ENCODE results near the gene PDE4D. TPM values are rescaled to one million over a fixed set of nuclear protein-coding genes. Genes with fewer than 3 reads are reported as not detected.

PDE4D gene
- total and polyA plus RNA-seq, 2 experiments from 2014 or later: 21.9 to 54.2 TPM

GRCh38 chr5:59241552-59241951, 652.0 kb downstream of the PDE4D start:
- H3K27ac ChIP-seq: no peak overlapping the region

GRCh38 chr5:59241119-59241518, 652.4 kb downstream of the PDE4D start:
- Histone ChIP-seq H3K27ac (no peak overlapping the region), H3K4me3 (no peak overlapping the region), H3K27me3 (no peaks in the 10 kb centered on the region), H3K9me3 (ENCODE audit: low read depth) (no peaks in the 10 kb centered on the region), H3K36me3 (no peaks in the 10 kb centered on the region), H3K4me1 (ENCODE audit: low read depth) (peaks cover 30% of the 10 kb centered on the region)
- no peak for TF ChIP-seq CTCF (IDR thresholded peaks at IDR 0.05; ENCODE audit: low read depth, low read length)
- DNase-seq (ENCODE audit: low read depth in 1 of 2, low spot score in 1 of 2): no peak

More at GRCh38 chr5:59241552-59241951, 652.0 kb downstream of the PDE4D start:
- no peaks in the 10 kb centered on the region for H3K9me3 ChIP-seq (ENCODE audit: low read depth)
- peaks cover 26% of the 10 kb centered on the region for H3K4me1 ChIP-seq (ENCODE audit: low read depth)
- DNase-seq (ENCODE audit: low read depth in 1 of 2, low spot score in 1 of 2): no peak
- H3K4me3 ChIP-seq: no peak overlapping the region
- no peak for TF ChIP-seq CTCF (IDR thresholded peaks at IDR 0.05; ENCODE audit: low read depth, low read length)
- no peaks in the 10 kb centered on the region for H3K27me3 ChIP-seq
- no peaks in the 10 kb centered on the region for H3K36me3 ChIP-seq

GRCh38 chr5:59238126-59238902, 655.2 kb downstream of the PDE4D start:
- no peaks in the 10 kb centered on the region for H3K27me3 ChIP-seq
- H3K9me3 ChIP-seq (ENCODE audit: low read depth): no peaks in the 10 kb centered on the region
- no peak overlapping the region for H3K27ac ChIP-seq
- peaks cover 32% of the 10 kb centered on the region for H3K4me1 ChIP-seq (ENCODE audit: low read depth)
- no peak for DNase-seq (ENCODE audit: low read depth in 1 of 2, low spot score in 1 of 2)
- no peak overlapping the region for H3K4me3 ChIP-seq
- no peak for TF ChIP-seq CTCF (IDR thresholded peaks at IDR 0.05; ENCODE audit: low read depth, low read length)
- no peaks in the 10 kb centered on the region for H3K36me3 ChIP-seq

GRCh38 chr5:59236986-59237385, 656.5 kb downstream of the PDE4D start:
- no peaks in the 10 kb centered on the region for H3K9me3 ChIP-seq (ENCODE audit: low read depth)

GRCh38 chr5:59236448-59236847, 657.1 kb downstream of the PDE4D start:
- no peak for TF ChIP-seq CTCF (IDR thresholded peaks at IDR 0.05; ENCODE audit: low read depth, low read length)
- Histone ChIP-seq H3K36me3 (no peaks in the 10 kb centered on the region), H3K27ac (peak overlapping the region; percentile 41), H3K4me3 (no peak overlapping the region), H3K27me3 (no peaks in the 10 kb centered on the region), H3K9me3 (ENCODE audit: low read depth) (no peaks in the 10 kb centered on the region), H3K4me1 (ENCODE audit: low read depth) (peaks cover 25% of the 10 kb centered on the region)
- DNase-seq (ENCODE audit: low read depth in 1 of 2, low spot score in 1 of 2): peak in 1 of 2 donors; percentile 54

More at GRCh38 chr5:59236986-59237385, 656.5 kb downstream of the PDE4D start:
- Histone ChIP-seq H3K27ac (peak overlapping the region; percentile 41), H3K4me1 (ENCODE audit: low read depth) (peaks cover 30% of the 10 kb centered on the region), H3K27me3 (no peaks in the 10 kb centered on the region), H3K4me3 (no peak overlapping the region), H3K36me3 (no peaks in the 10 kb centered on the region)
- TF ChIP-seq CTCF (IDR thresholded peaks at IDR 0.05; ENCODE audit: low read depth, low read length): no peak
- DNase-seq (ENCODE audit: low read depth in 1 of 2, low spot score in 1 of 2): peak in 1 of 2 donors; percentile 27

All from cardiac muscle cell (in vitro differentiated cells and primary cell).